GM21825 (cell line): Measurements from ENCODE around the gene INO80E.

ENCODE experiments used
- ATAC-seq: cut with Tn5 transposase; IDR thresholded peaks from one replicate; pipeline ENCODE4 v1.9.1; 2021; ENCODE audit warnings: mild to moderate bottlenecking, moderate library complexity; ENCODE audit not compliant: unreplicated experiment

The INO80E gene

DNA sequence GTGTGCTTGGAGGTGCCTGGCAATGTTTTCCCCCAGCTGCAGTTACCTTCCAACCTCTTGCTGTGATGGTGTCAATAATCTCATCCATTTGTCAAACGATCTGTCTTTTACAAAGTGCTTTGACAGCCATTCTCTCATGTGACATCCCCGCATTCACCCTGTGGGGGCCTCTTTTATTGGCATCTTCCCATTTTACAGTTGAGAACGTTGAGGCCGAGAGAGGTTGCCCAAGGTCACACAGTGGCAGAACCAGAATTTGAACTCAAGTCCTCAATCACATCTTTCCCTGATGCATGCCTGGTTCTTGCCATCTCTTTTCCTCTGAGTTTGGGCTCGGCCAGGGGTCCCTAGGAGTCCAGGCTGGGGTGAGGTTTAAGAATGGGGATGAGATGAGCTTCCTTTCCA is 20.9 kb upstream of the INO80E start:
- ATAC-seq, result no peak

DNA sequence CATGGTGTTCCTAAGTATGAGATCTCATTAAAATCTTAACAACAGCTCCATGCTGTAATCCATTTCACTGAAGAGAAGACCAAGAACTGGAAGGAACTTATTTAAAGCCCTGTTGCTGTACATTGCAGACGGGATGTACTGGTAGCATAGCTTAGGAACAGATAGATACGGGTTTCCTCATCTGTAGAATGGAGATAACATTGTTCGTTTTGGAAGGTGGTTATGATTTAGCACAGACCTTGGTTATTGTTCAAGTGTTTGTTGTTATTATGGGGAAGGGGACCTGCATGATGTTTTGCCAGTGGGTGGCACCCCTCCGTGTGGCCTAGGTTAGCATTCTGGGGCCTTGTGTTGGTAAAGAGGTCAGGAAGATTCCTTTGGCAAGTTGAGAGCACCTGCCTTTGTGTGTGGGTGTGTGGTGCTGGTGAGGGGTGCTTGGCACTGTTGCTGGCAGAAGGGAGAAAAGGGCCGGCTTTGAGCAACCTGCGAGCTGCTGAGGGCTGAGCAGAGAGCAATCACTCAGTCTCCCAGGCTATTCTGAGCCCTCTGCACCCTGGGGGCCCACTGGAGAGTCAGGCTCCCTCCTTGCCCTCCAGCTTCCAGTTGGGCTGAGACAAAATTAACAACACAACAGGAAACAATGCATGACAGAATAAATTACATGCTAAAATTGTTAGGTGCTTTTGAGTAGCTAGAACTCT is 20.1 kb upstream of the INO80E start:
- no peak for ATAC-seq

DNA sequence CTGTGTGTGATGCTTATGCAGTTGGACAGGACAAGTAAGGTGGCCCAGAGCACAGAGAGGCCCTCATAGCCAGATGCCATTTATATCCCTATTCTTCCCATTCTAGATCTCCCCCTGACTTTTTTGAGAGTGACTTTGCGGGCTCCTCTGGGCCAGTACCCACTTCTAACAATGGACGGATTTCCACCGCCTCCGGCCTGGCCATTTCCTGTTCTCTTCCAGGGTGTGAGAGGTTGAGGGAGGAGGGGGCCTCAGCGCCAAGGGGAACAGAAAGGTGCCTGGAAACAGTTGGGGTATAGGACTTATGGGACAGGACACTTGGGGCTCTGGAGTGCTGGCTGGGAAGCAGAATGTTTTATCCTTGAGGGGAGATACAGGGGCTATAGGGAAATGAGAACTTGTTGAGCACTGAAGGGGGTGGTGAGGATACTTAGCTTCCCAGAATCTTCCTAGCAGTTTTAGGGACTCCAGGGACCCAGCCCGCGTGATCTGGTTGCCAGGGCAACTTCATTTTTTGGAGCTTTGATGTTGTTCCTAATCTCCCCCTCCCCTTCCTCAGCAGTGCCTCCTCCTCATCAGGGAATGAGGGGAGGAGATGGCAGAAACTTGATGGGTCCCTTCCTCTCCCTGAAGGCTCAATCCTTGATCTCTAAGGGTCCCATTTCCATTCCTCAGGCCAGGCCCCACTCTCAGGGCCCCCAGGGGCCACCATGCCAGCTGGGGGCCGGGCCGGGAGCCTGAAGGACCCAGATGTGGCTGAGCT is 18.8 kb upstream of the INO80E start:
- no peak for ATAC-seq

DNA sequence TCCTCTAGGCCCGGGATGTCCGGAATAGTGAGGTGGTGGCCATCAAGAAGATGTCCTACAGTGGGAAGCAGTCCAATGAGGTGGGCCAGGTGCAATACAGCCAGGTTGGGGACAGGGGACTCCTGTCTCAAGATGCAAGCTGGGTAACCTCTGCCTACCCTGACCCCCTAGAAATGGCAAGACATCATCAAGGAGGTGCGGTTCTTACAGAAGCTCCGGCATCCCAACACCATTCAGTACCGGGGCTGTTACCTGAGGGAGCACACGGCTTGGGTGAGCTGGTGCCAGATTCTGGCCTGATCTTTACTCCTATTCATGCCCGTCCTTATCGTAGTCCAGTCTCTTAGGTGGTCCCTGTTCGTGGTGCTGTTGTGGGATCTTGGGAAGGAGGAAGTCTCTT is 18.0 kb upstream of the INO80E start:
- ATAC-seq, result no peak

DNA sequence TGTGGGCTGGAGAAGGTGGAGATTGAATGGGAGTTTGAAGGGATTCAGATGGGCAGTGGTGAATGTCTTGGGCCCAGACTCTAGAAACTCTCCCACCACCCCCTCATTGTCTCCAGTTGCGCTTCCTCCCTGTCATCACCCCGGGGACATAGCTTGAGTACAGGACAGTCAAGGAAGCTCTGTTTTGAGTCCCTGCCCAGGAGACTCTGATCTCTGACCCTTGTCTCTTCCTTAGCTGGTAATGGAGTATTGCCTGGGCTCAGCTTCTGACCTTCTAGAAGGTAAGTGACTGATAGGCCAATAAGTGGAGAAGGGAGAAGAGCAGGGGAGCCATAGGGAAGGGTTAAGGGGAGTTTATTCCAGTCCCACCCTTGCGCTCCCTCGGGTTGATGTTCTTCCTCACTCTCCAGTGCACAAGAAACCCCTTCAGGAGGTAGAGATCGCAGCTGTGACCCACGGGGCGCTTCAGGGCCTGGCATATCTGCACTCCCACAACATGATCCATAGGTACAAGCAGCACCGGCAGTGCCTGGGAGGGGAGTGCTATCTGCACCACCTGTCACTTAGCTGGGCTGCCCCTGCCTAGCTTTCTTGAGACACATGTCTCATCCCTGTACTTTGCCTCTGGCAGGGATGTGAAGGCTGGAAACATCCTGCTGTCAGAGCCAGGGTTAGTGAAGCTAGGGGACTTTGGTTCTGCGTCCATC is 17.3 kb upstream of the INO80E start:
- no peak for ATAC-seq

DNA sequence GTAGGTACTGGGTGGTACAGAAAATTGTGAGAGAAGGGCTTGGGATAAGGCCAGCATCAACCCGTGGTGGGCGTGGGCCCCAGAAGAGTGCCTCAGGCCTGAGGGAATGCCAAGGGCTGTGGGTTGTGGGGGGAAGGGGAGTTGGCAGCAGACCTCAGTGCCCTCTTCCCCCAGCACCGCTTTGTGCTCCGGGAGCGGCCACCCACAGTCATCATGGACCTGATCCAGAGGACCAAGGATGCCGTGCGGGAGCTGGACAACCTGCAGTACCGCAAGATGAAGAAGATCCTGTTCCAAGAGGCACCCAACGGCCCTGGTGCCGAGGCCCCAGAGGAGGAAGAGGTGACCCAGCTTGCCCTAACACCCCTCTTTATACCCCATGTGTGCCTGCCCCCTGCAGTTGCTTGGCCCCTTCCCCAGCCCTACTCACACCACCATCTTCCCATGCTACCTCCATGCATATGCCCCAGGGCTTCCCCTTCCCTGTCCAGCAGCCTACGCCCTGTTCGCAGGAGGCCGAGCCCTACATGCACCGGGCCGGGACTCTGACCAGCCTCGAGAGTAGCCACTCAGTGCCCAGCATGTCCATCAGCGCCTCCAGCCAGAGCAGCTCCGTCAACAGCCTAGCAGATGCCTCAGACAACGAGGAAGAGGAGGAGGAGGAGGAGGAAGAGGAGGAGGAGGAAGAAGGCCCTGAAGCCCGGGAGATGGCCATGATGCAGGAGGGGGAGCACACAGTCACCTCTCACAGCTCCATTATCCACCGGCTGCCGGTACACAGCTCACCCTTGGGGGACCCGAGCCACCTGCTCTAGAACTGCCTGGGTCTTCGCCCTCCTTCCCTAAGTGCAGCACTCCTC is 13.3 kb upstream of the INO80E start:
- no peak for ATAC-seq

DNA sequence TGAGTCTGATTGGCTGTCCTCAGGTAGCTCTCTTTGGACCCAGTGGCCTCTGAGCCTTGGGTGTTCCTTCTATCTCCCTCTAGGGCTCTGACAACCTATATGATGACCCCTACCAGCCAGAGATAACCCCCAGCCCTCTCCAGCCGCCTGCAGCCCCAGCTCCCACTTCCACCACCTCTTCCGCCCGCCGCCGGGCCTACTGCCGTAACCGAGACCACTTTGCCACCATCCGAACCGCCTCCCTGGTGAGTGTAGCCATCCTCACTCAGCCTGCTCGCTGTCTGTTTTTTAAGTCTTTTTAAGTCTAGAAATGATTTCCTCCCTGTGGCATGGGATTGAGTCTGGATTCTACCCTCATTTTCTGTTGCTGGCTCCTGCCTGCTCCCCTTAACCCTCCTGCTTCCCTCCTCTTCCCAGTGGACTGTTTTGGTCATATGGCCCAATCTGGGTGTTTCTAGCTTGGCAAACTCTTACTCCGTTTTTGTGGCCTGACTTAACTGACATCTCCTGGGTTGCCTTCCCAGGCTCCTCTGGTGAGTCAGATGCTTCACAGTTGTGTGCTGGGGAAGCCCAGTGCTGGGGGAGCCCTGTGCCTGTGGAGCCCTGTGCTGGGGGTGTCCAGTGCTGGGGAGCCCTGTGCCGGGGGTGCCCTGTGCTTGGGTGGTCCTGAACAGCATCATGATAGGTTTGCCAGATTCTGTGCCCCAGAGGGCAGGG is 12.5 kb upstream of the INO80E start:
- no peak for ATAC-seq

DNA sequence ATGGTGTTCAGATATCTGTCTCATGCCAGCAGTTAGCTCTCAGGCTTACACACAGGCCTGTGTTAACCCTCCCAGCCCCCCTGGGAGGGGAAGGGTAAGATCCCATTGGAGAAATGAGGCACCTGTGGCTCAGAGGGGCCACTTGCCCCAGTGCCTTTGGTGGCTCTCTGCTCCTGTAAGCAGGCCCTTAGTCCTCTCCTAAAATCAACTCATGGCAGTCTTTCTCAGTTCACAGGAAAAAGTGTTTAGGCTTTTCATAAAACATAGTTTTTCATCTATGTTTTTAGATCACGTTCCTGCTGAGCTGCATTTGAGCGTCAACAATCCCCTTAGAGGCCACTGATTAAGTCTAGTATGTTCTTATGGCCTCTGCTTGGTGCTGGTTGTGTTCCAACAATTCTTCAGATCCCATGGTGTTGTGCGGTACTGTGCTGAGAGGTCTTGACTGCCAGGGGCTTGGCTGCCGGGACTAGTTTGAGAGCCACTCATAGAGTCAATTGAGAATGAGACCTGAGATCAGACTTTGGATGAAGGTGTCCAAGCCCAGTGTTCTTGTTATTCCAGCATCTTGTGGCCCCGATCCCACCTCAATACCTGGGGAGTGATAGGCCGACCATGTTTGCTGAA is 11.8 kb upstream of the INO80E start:
- ATAC-seq, result no peak

DNA sequence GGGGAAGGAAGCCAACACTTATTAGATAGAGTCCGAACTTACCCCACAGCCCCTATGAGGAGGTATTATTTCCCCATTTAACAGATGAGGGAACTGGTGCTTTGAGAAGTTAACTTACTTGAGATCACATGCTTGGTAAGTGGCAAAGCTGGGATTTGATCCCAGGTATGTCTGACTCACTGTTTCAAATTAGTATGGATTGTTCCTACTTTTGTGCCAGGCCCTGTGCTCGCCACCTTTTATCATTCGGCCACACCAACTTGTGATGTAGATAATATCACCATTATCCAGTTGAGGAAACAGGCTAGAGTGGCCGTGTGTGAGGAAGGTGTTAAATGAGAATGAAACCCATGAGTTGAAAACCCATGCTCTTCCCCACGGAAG is 11.3 kb upstream of the INO80E start:
- ATAC-seq, result no peak

DNA sequence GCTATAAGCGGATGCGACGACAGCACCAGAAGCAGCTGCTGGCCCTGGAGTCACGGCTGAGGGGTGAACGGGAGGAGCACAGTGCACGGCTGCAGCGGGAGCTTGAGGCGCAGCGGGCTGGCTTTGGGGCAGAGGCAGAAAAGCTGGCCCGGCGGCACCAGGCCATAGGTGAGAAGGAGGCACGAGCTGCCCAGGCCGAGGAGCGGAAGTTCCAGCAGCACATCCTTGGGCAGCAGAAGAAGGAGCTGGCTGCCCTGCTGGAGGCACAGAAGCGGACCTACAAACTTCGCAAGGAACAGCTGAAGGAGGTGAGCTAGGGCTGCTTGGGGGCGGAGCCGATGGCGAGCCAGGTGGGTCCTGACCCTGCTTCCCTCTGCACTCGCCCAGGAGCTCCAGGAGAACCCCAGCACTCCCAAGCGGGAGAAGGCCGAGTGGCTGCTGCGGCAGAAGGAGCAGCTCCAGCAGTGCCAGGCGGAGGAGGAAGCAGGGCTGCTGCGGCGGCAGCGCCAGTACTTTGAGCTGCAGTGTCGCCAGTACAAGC is 10.7 kb upstream of the INO80E start:
- ATAC-seq, result no peak

DNA sequence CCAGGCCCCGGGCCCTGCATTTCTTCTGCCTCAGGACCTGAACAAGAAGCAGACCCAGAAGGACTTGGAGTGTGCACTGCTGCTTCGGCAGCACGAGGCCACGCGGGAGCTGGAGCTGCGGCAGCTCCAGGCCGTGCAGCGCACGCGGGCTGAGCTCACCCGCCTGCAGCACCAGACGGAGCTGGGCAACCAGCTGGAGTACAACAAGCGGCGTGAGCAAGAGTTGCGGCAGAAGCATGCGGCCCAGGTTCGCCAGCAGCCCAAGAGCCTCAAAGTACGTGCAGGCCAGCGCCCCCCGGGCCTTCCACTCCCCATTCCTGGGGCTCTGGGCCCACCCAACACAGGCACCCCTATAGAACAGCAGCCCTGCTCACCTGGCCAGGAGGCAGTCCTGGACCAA is 9.8 kb upstream of the INO80E start:
- ATAC-seq, result no peak

DNA sequence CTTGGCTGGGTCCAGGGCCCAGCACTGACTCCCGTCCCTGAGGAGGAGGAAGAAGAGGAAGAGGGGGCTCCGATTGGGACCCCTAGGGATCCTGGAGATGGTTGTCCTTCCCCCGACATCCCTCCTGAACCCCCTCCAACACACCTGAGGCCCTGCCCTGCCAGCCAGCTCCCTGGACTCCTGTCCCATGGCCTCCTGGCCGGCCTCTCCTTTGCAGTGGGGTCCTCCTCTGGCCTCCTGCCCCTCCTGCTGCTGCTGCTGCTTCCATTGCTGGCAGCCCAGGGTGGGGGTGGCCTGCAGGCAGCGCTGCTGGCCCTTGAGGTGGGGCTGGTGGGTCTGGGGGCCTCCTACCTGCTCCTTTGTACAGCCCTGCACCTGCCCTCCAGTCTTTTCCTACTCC is 9.1 kb upstream of the INO80E start:
- no peak for ATAC-seq

DNA sequence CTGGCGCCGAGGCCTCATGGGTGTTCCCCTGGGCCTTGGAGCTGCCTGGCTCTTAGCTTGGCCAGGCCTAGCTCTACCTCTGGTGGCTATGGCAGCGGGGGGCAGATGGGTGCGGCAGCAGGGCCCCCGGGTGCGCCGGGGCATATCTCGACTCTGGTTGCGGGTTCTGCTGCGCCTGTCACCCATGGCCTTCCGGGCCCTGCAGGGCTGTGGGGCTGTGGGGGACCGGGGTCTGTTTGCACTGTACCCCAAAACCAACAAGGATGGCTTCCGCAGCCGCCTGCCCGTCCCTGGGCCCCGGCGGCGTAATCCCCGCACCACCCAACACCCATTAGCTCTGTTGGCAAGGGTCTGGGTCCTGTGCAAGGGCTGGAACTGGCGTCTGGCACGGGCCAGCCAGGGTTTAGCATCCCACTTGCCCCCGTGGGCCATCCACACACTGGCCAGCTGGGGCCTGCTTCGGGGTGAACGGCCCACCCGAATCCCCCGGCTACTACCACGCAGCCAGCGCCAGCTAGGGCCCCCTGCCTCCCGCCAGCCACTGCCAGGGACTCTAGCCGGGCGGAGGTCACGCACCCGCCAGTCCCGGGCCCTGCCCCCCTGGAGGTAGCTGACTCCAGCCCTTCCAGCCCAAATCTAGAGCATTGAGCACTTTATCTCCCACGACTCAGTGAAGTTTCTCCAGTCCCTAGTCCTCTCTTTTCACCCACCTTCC is 8.5 kb upstream of the INO80E start:
- ATAC-seq, result no peak

DNA sequence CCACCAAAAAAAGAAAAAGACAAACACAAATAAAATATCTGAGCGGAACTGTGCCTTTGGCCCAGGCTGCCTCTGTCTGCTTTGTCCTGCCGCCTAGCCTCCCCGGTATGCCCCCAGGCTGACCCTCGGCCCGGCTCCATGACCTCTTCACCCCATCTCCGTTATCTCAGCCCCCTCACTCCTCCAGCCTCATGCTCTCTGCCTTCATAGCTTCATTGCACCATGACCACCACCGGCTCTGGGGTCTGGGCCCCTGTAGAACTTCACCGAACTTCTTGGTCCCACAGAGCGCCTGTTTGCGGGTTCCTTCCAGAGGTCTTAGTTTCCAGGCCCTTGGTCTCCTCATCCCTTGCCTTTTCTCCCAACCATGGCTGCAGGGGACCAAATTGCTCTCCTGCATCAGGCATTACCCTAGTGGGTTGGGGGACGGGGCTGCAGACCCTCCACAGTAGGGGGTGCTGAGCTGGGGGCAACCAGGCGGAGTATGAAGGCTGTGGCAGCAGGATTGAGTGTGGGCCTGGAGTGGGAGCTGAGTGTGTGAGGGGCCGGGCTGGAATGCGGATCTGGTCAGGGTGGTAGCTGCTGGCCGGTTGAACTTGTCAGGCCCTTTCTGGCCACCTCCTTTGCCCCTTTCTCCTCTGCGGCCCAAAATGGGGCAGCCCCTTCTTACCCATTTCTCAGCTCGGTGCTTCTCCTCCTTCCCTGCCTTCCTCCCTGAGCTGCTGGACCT is 7.5 kb upstream of the INO80E start:
- no peak for ATAC-seq

DNA sequence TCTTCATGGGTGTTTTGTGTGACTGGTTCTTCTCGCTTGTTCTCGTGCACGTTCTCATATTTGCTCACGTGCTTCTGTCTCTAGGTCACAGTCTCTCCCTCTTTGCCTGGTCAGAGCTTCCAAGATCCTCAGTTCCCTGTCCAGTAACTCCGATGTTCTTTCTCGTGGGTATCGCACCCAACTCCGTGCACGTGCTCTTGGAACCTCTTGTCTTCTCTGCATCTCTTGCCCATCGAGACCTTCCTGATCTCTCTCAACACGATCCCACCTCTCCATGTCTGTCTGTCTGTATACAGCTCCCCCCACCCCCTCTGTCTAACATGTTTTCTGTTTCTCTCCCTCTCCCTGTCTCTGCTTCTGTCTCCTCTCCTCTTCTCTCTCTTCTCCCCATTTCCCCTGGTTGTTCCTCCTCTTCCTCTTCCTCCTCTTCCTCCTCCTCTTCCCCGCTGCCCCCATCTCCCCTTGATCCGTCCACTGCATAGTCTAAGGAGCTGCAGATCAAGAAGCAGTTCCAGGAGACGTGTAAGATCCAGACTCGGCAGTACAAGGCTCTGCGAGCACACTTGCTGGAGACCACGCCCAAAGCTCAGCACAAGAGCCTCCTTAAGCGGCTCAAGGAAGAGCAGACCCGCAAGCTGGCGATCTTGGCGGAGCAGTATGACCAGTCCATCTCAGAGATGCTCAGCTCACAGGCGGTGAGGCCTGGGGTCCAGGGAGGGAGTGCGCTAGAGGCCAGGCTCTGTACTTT is 6.8 kb upstream of the INO80E start:
- no peak for ATAC-seq

DNA sequence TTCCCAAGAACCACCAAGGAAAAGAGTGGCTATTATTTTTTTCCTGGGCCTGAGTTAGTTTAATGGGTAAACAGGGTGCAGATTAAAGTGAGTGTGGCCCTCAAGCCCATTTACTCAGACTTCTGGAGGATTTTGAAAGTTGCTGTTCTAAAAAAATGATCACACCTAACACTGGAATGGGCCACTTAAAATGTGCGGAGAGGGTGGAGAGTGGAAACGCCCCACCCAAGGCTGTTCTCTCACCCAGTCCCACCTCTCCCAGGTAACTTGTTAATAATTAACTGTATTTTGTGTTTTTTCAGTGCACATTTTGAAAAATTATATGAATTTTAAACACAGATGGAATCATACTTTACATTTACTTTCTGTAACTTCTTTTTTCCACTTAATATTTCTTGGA is 6.0 kb upstream of the INO80E start:
- no peak for ATAC-seq

DNA sequence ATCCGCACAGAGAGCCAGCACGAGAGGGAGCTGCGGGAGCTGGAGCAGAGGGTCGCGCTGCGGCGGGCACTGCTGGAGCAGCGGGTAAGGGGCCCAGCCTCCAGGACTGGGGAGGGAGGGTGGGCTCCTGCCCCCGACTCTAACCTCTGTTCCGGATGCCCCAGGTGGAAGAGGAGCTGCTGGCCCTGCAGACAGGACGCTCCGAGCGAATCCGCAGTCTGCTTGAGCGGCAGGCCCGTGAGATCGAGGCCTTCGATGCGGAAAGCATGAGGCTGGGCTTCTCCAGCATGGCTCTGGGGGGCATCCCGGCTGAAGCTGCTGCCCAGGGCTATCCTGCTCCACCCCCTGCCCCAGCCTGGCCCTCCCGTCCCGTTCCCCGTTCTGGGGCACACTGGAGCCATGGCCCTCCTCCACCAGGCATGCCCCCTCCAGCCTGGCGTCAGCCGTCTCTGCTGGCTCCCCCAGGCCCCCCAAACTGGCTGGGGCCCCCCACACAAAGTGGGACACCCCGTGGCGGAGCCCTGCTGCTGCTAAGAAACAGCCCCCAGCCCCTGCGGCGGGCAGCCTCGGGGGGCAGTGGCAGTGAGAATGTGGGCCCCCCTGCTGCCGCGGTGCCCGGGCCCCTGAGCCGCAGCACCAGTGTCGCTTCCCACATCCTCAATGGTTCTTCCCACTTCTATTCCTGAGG is 5.0 kb upstream of the INO80E start:
- no peak for ATAC-seq
